H9 (cell line): ENCODE data around the gene HNF1B. TPM values are rescaled to one million over a fixed set of nuclear protein-coding genes. Genes with fewer than 3 reads are reported as not detected.

Experiments
- DNase-seq: peaks from one replicate; pipeline ENCODE4 v3.0.0-alpha.2; 2017
- H2AFZ ChIP-seq: one replicate; pipeline ENCODE4 v1.6.1; 2013; ENCODE audit warnings: mild to moderate bottlenecking, low read length, control low read depth, moderate library complexity
- H2AK5ac ChIP-seq: 2 replicates; pipeline ENCODE4 v1.6.1; 2013; ENCODE audit warnings: low read length, control low read depth, mixed read lengths; ENCODE audit not compliant: insufficient read length
- H2BK120ac ChIP-seq: one replicate; pipeline ENCODE4 v1.6.1; 2013; ENCODE audit warnings: low read depth, mild to moderate bottlenecking, low read length, control low read depth, inconsistent platforms; ENCODE audit not compliant: poor library complexity, severe bottlenecking
- H2BK12ac ChIP-seq: 2 replicates; pipeline ENCODE4 v1.6.1; 2013; ENCODE audit warnings: low read length, control low read depth, mixed read lengths, low read depth; ENCODE audit not compliant: insufficient read length
- H2BK15ac ChIP-seq: 2 replicates; pipeline ENCODE4 v1.6.1; 2013; ENCODE audit warnings: low read depth, low read length, control low read depth
- H2BK20ac ChIP-seq: one replicate; pipeline ENCODE4 v1.6.1; 2013; ENCODE audit warnings: low read depth, mild to moderate bottlenecking, low read length, control low read depth, inconsistent platforms; ENCODE audit not compliant: poor library complexity, severe bottlenecking
- H2BK5ac ChIP-seq: 2 replicates; pipeline ENCODE4 v1.6.1; 2013; ENCODE audit warnings: low read length, control low read depth, mixed read lengths; ENCODE audit not compliant: insufficient read length
- H3K14ac ChIP-seq: 2 replicates; pipeline ENCODE4 v1.6.1; 2013; ENCODE audit warnings: low read length, control low read depth; ENCODE audit not compliant: insufficient read depth
- H3K18ac ChIP-seq: 2 replicates; pipeline ENCODE4 v1.6.1; 2013; ENCODE audit warnings: low read depth, mild to moderate bottlenecking, mixed read lengths, low read length, control low read depth; ENCODE audit not compliant: insufficient read length
- H3K23ac ChIP-seq: 2 replicates; pipeline ENCODE4 v1.6.1; 2013; ENCODE audit warnings: low read length, control low read depth, mixed read lengths, low read depth; ENCODE audit not compliant: insufficient read length
- H3K23me2 ChIP-seq: 2 replicates; pipeline ENCODE4 v1.6.1; 2013; ENCODE audit warnings: low read depth, mild to moderate bottlenecking, mixed read lengths, low read length, control low read depth; ENCODE audit not compliant: insufficient read length, poor library complexity, severe bottlenecking
- H3K27ac ChIP-seq: 2 replicates; pipeline ENCODE4 v1.5.1; 2013; ENCODE audit warnings: low read length, control low read depth, mixed read lengths, low read depth; ENCODE audit not compliant: insufficient read length
- H3K27me3 ChIP-seq: 2 replicates; pipeline ENCODE4 v1.6.1; 2013; ENCODE audit warnings: low read length, control low read depth, inconsistent platforms; ENCODE audit not compliant: insufficient read depth
- H3K4ac ChIP-seq: 2 replicates; pipeline ENCODE4 v1.6.1; 2013; ENCODE audit warnings: low read depth, mild to moderate bottlenecking, control low read depth, inconsistent platforms, low read length, moderate library complexity
- H3K4me1 ChIP-seq: 2 replicates; pipeline ENCODE4 v1.6.1; 2013; ENCODE audit warnings: low read length, control low read depth, inconsistent platforms; ENCODE audit not compliant: insufficient read depth
- H3K4me2 ChIP-seq: 2 replicates; pipeline ENCODE4 v1.6.1; 2013; ENCODE audit warnings: low read length, control low read depth, mixed read lengths; ENCODE audit not compliant: insufficient read length, insufficient read depth
- H3K56ac ChIP-seq: 2 replicates; pipeline ENCODE4 v1.6.1; 2013; ENCODE audit warnings: low read depth, mild to moderate bottlenecking, mixed read lengths, low read length, control low read depth; ENCODE audit not compliant: insufficient read length
- H3K79me1 ChIP-seq: 2 replicates; pipeline ENCODE4 v1.6.1; 2013; ENCODE audit warnings: low read depth, mild to moderate bottlenecking, moderate library complexity, low read length, control low read depth, inconsistent platforms; ENCODE audit not compliant: insufficient read depth, poor library complexity, severe bottlenecking
- H3K79me2 ChIP-seq: 2 replicates; pipeline ENCODE4 v1.6.1; 2013; ENCODE audit warnings: low read length, control low read depth, inconsistent platforms; ENCODE audit not compliant: insufficient read depth
- H3K9ac ChIP-seq: 2 replicates; pipeline ENCODE4 v1.6.1; 2013; ENCODE audit warnings: low read length, control low read depth, mixed read lengths; ENCODE audit not compliant: insufficient read length; ENCODE audit errors: extremely low read depth
- H3K9me3 ChIP-seq: one replicate; pipeline ENCODE4 v1.6.1; 2013; ENCODE audit warnings: low read depth, low read length, inconsistent platforms; ENCODE audit not compliant: control insufficient read depth
- H3T11ph ChIP-seq: one replicate; pipeline ENCODE4 v1.6.1; 2013; ENCODE audit warnings: mild to moderate bottlenecking, low read length, control low read depth, inconsistent platforms
- H4K20me1 ChIP-seq: one replicate; pipeline ENCODE4 v1.6.1; 2013; ENCODE audit not compliant: control insufficient read depth, insufficient read length, insufficient read depth
- H4K5ac ChIP-seq: 2 replicates; pipeline ENCODE4 v1.6.1; 2013; ENCODE audit warnings: low read depth, mild to moderate bottlenecking, mixed read lengths, low read length, control low read depth; ENCODE audit not compliant: insufficient read length
- H4K8ac ChIP-seq: replicated peaks from 2 replicates; pipeline ENCODE4 v1.6.1; 2013; ENCODE audit warnings: low read length, control low read depth, mixed read lengths, low read depth; ENCODE audit not compliant: insufficient read length
- H4K91ac ChIP-seq: 2 replicates; pipeline ENCODE4 v1.6.1; 2013; ENCODE audit warnings: low read depth, mild to moderate bottlenecking, moderate library complexity, mixed read lengths, low read length, control low read depth; ENCODE audit not compliant: insufficient read length
- H3K27ac Mint-ChIP-seq, 3 experiments: 2 replicates in 2 of 3; 3 replicates in 1 of 3; pipeline ENCODE4 v1.8.0; 2020 to 2021; ENCODE audit warnings: mixed read lengths in 3 of 3, mild to moderate bottlenecking in 1 of 3, moderate library complexity in 1 of 3
- H3K27me3 Mint-ChIP-seq: 2 replicates; pipeline ENCODE4 v1.8.0; 2021; ENCODE audit warnings: low read depth, mild to moderate bottlenecking, moderate library complexity, mixed read lengths
- H3K36me3 Mint-ChIP-seq, 3 experiments: 2 replicates in 2 of 3; 3 replicates in 1 of 3; pipeline ENCODE4 v1.8.0; 2020 to 2021; ENCODE audit warnings: low read depth in 3 of 3, mixed read lengths in 3 of 3; ENCODE audit not compliant: insufficient read depth in 1 of 3
- H3K4me1 Mint-ChIP-seq, 2 experiments: 2 replicates each; pipeline ENCODE4 v1.8.0; 2020; ENCODE audit warnings: mixed read lengths in 2 of 2
- H3K4me3 Mint-ChIP-seq, 2 experiments: 2 replicates in 1 of 2; 3 replicates in 1 of 2; pipeline ENCODE4 v1.8.0; 2020 to 2021; ENCODE audit warnings: mild to moderate bottlenecking in 2 of 2, mixed read lengths in 2 of 2, moderate library complexity in 1 of 2
- H3K9me3 Mint-ChIP-seq, 2 experiments: 2 replicates in 1 of 2; 3 replicates in 1 of 2; pipeline ENCODE4 v1.8.0; 2020; ENCODE audit warnings: mild to moderate bottlenecking in 2 of 2, mixed read lengths in 2 of 2, moderate library complexity in 1 of 2
- WGBS: extraction: QIAGEN DNeasy Blood & Tissue Kit; methylation state at CpG from one replicate; pipeline ENCODE4 v1.1.7; 2013; ENCODE audit warnings: missing lambda C conversion rate, low lambda C conversion rate, mixed read lengths; ENCODE audit not compliant: insufficient read length; ENCODE audit errors: extremely low coverage; 5-methylcytosine and 5-hydroxymethylcytosine counted together
- total RNA-seq: library from RNA; stranded (reverse); gene quantifications from 2 replicates; pipeline ENCODE4 v1.2.1, GENCODE V29; 2021
- TF ChIP-seq, protein P1 (sequence below): fragments of 200-600 bp; sonication (generic); conservative IDR thresholded peaks from 3 replicates; pipeline ENCODE4 v1.8.0; 2021; ENCODE audit warnings: antibody characterized with exemption, mild to moderate bottlenecking

Gene HNF1B
- total RNA-seq, 1 experiment from 2014 or later: not detected

DNA sequence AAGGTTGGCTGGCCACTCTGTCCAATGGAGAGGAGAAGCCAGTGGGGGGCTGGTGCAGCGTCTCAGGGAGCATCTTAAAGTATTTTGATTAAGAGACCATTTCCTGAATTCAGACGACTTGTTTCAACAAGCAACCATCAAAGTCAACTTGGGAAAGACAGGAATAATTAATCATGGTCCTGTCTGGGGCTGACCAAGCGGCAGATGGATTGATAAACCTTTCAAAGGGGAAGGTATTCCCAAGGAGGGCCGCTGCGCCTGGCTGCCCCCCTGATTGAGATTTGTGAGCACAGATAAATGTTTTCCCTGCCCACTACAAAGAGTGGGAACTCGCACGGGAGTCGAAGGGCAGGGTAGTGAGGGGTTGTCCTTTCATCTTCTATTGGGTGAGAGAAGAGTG lies 47.5 kb downstream of the HNF1B start:
- H4K91ac ChIP-seq: no peak overlapping the region
- H3K27ac ChIP-seq: no peak overlapping the region
- no peak overlapping the region for H3K18ac ChIP-seq
- no peaks in the 10 kb centered on the region for H4K20me1 ChIP-seq
- H3K79me1 ChIP-seq: no peaks in the 10 kb centered on the region
- H2AK5ac ChIP-seq: no peak overlapping the region
- no peaks in the 10 kb centered on the region for H3K4me1 ChIP-seq
- Mint-ChIP-seq H3K4me1 (peaks cover 0 to 8% of the 10 kb centered on the region in 2 experiments; a peak in 1 of 4 replicates), H3K27me3 (peaks cover 9% of the 10 kb centered on the region), H3K9me3 (peaks cover 11 to 16% of the 10 kb centered on the region in 2 experiments), H3K27ac (no peak overlapping the region), H3K4me3 (no peak overlapping the region), H3K36me3 (peaks cover 6 to 8% (median 6%) of the 10 kb centered on the region in 3 experiments; a peak in 5 of 7 replicates)
- no peak overlapping the region for H2BK120ac ChIP-seq
- H3K23ac ChIP-seq: no peak overlapping the region
- no peak overlapping the region for H2AFZ ChIP-seq
- H3K4me2 ChIP-seq: no peak overlapping the region
- H3K14ac ChIP-seq: no peak overlapping the region; the same call in 1 of the 2 replicates
- DNase-seq: no peak
- H3K79me2 ChIP-seq: no peaks in the 10 kb centered on the region
- H3K23me2 ChIP-seq: no peaks in the 10 kb centered on the region
- TF ChIP-seq, protein P1, sequence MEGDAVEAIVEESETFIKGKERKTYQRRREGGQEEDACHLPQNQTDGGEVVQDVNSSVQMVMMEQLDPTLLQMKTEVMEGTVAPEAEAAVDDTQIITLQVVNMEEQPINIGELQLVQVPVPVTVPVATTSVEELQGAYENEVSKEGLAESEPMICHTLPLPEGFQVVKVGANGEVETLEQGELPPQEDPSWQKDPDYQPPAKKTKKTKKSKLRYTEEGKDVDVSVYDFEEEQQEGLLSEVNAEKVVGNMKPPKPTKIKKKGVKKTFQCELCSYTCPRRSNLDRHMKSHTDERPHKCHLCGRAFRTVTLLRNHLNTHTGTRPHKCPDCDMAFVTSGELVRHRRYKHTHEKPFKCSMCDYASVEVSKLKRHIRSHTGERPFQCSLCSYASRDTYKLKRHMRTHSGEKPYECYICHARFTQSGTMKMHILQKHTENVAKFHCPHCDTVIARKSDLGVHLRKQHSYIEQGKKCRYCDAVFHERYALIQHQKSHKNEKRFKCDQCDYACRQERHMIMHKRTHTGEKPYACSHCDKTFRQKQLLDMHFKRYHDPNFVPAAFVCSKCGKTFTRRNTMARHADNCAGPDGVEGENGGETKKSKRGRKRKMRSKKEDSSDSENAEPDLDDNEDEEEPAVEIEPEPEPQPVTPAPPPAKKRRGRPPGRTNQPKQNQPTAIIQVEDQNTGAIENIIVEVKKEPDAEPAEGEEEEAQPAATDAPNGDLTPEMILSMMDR: no peak
- no peak overlapping the region for H2BK12ac ChIP-seq
- no peak overlapping the region for H4K8ac ChIP-seq
- no peak overlapping the region for H3K56ac ChIP-seq
- no peak overlapping the region for H3T11ph ChIP-seq
- no peak overlapping the region for H3K9ac ChIP-seq
- H3K4ac ChIP-seq: no peak overlapping the region
- H2BK20ac ChIP-seq: no peak overlapping the region
- no peak overlapping the region for H2BK15ac ChIP-seq
- WGBS: no CpG with 5 or more reads among the region's 8 CpGs
- no peaks in the 10 kb centered on the region for H3K9me3 ChIP-seq
- no peaks in the 10 kb centered on the region for H3K27me3 ChIP-seq
- H2BK5ac ChIP-seq: no peak overlapping the region
- no peak overlapping the region for H4K5ac ChIP-seq
